Ishikawa (cell line): ENCODE results near the gene PTPRN2.

ENCODE experiments used
- EGR1 ChIP-seq: IDR thresholded peaks from 2 replicates; pipeline ENCODE4 v1.6.1; 2012
- NFIC ChIP-seq: IDR thresholded peaks from 2 replicates; pipeline ENCODE4 v1.6.1; 2012
- TAF1 ChIP-seq: IDR thresholded peaks from 2 replicates; pipeline ENCODE4 v1.6.1; 2012; ENCODE audit warnings: low read depth, mild to moderate bottlenecking
- TCF12 ChIP-seq: IDR thresholded peaks from 2 replicates; pipeline ENCODE4 v1.6.1; 2012; ENCODE audit warnings: low read depth

GRCh38 chr7:158371856-158372255 is 215.8 kb downstream of the PTPRN2 start:
- TF ChIP-seq NFIC (no peak), TAF1 (no peak), EGR1 (no peak), TCF12 (no peak)
